WTC11 (cell line): Measurements from ENCODE around the gene CD19.

ENCODE experiments used
- CTCF ChIP-seq: fragments of 200-600 bp; IDR thresholded peaks from 2 replicates; pipeline ENCODE4 v1.8.0; 2022; ENCODE audit warnings: antibody characterized with exemption
- E2F4 ChIP-seq: sonication (generic); formaldehyde crosslinking; IDR thresholded peaks from 2 replicates; pipeline ENCODE4 v1.8.1; 2022; ENCODE audit warnings: low read depth, mild to moderate bottlenecking, moderate library complexity, missing genetic modification reagents, borderline replicate concordance
- FOXJ3 ChIP-seq: sonication (generic); formaldehyde crosslinking; IDR thresholded peaks from 2 replicates; pipeline ENCODE4 v1.9.0; 2021; ENCODE audit warnings: missing genetic modification reagents, mild to moderate bottlenecking, borderline replicate concordance
- FOXK1 ChIP-seq: sonication (generic); formaldehyde crosslinking; IDR thresholded peaks from 2 replicates; pipeline ENCODE4 v1.8.0; 2022; ENCODE audit warnings: mild to moderate bottlenecking, moderate library complexity, missing genetic modification reagents
- MAX ChIP-seq: sonication (generic); formaldehyde crosslinking; IDR thresholded peaks from 2 replicates; pipeline ENCODE4 v1.8.0; 2022; ENCODE audit warnings: mild to moderate bottlenecking, missing genetic modification reagents
- ZNF138 ChIP-seq: sonication (generic); formaldehyde crosslinking; conservative IDR thresholded peaks from 2 replicates; pipeline ENCODE4 v1.8.1; 2022; ENCODE audit warnings: mild to moderate bottlenecking, moderate library complexity, missing genetic modification reagents
- ZNF263 ChIP-seq: sonication (generic); formaldehyde crosslinking; IDR thresholded peaks from 2 replicates; pipeline ENCODE4 v1.8.1; 2022; ENCODE audit warnings: low read depth, mild to moderate bottlenecking, moderate library complexity, missing genetic modification reagents

- TF ChIP-seq CTCF (no peak), E2F4 (CRISPR knock-in tag) (no peak), ZNF138 (CRISPR knock-in tag) (no peak), MAX (CRISPR knock-in tag) (no peak), FOXJ3 (CRISPR knock-in tag) (no peak), FOXK1 (CRISPR knock-in tag) (no peak), ZNF263 (CRISPR knock-in tag) (no peak)
Measured at GRCh38 chr16:28910086-28911031, 21.4 kb upstream of the CD19 start.
